DOHH2 (cell line): ENCODE data around the gene PIP5K1A.

ENCODE experiments used
- H3F3A ChIP-seq: fragments of 200-600 bp; sonication (generic), shearing (Covaris generic); 2 replicates; pipeline ENCODE4 v1.6.0; 2016; ENCODE audit warnings: antibody characterized with exemption, mild to moderate bottlenecking; ENCODE audit not compliant: control insufficient read depth, insufficient read depth
- H3K27ac ChIP-seq: fragments of 200-600 bp; sonication (generic); 2 replicates; pipeline ENCODE4 v1.5.1; 2014; ENCODE audit warnings: low read depth, mild to moderate bottlenecking, low read length, moderate library complexity
- H3K27me3 ChIP-seq: fragments of 200-600 bp; sonication (generic); 2 replicates; pipeline ENCODE4 v1.6.1; 2014; ENCODE audit warnings: mild to moderate bottlenecking, low read length, mixed read lengths; ENCODE audit not compliant: control insufficient read depth
- H3K36me3 ChIP-seq: fragments of 200-600 bp; sonication (generic); 2 replicates; pipeline ENCODE4 v1.6.1; 2014; ENCODE audit warnings: mild to moderate bottlenecking, low read length, moderate library complexity, mixed read lengths; ENCODE audit not compliant: control insufficient read depth
- H3K4me1 ChIP-seq: fragments of 200-600 bp; sonication (generic); 2 replicates; pipeline ENCODE4 v1.6.1; 2014; ENCODE audit warnings: mild to moderate bottlenecking, low read length, mixed read lengths; ENCODE audit not compliant: control insufficient read depth
- H3K4me2 ChIP-seq: fragments of 200-600 bp; sonication (generic); 2 replicates; pipeline ENCODE4 v1.6.0; 2014; ENCODE audit warnings: mild to moderate bottlenecking, low read length, moderate library complexity
- H3K4me3 ChIP-seq: fragments of 200-600 bp; sonication (generic); 2 replicates; pipeline ENCODE4 v1.5.1; 2014; ENCODE audit warnings: mild to moderate bottlenecking, low read length, mixed read lengths
- H3K79me2 ChIP-seq: fragments of 200-600 bp; sonication (generic); 2 replicates; pipeline ENCODE4 v1.6.1; 2014; ENCODE audit warnings: mild to moderate bottlenecking, low read length, mixed read lengths; ENCODE audit not compliant: control insufficient read depth
- H3K9me2 ChIP-seq: fragments of 200-600 bp; sonication (generic); replicated peaks from 2 replicates; pipeline ENCODE4 v1.6.1; 2014; ENCODE audit warnings: mild to moderate bottlenecking, low read length, mixed read lengths; ENCODE audit not compliant: control insufficient read depth
- H3K9me3 ChIP-seq: fragments of 200-600 bp; sonication (generic); 2 replicates; pipeline ENCODE4 v1.6.1; 2014; ENCODE audit warnings: antibody characterized with exemption, low read length, mixed read lengths; ENCODE audit not compliant: control insufficient read depth, insufficient read depth
- H4K20me1 ChIP-seq: fragments of 200-600 bp; sonication (generic); 2 replicates; pipeline ENCODE4 v1.6.0; 2014; ENCODE audit warnings: low read depth, mild to moderate bottlenecking, antibody characterized with exemption, low read length, moderate library complexity; ENCODE audit not compliant: control insufficient read depth, insufficient read depth
- CTCF ChIP-seq: fragments of 200-600 bp; sonication (generic); IDR thresholded peaks from one replicate; pipeline ENCODE4 v1.5.1; 2014; ENCODE audit warnings: antibody characterized with exemption, mild to moderate bottlenecking, low read depth, low read length; ENCODE audit not compliant: poor library complexity, severe bottlenecking
- EZH2phosphoT487 ChIP-seq: fragments of 200-600 bp; sonication (generic); IDR thresholded peaks from 2 replicates; pipeline ENCODE4 v1.6.1; 2017; ENCODE audit warnings: borderline replicate concordance, mild to moderate bottlenecking, antibody characterized with exemption, low read length, moderate library complexity, mixed read lengths

The PIP5K1A gene

GRCh38 chr1:151259351-151259750 is 61.0 kb downstream of the PIP5K1A start:
- H3K79me2 ChIP-seq, result peaks cover 76% of the 10 kb centered on the region
- H3K4me3 ChIP-seq, result no peak overlapping the region

DNA sequence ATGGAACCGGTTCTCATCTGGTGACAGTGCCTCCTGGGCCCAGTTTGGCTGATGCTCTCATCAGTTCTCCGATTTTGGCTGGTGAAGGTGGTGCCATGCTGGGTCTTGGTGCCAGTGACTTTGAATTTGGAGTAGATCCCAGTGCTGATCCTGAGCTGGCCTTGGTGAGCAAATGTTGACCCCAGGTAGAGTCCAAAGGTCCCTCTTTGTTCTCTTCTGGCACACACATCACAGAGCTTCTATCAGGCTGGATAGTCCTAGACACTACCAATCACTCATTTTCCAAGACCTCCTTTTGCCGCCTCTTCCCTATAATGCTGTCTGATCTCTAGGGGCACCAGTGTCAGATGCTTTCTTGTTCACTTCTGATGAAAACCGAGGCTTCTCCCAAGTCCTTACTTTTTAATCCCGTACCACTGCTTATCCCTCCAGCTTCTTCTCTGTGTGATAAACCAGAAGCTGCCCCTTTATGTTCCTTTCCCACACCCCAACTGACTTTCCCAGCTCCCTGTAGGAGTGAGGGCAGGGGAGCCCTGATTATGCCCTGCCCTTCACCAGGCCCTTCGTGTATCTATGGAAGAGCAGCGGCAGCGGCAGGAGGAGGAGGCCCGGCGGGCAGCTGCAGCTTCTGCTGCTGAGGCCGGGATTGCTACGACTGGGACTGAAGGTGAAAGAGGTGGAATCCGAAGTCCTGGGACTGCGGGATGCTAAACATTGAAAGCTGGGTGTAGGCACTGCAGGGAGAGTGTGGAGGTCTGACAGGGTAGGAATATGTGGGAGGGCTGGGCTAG is 67.3 kb downstream of the PIP5K1A start:
- Histone ChIP-seq H3K79me2 (peaks cover 14% of the 10 kb centered on the region), H3K9me2 (no peaks in the 10 kb centered on the region), H3K4me2 (no peak overlapping the region), H3K27me3 (no peaks in the 10 kb centered on the region), H3K4me3 (no peak overlapping the region), H3F3A (no peaks in the 10 kb centered on the region), H4K20me1 (no peaks in the 10 kb centered on the region), H3K4me1 (no peaks in the 10 kb centered on the region), H3K9me3 (no peaks in the 10 kb centered on the region), H3K27ac (no peak overlapping the region), H3K36me3 (peaks cover 64% of the 10 kb centered on the region)
- no peak for TF ChIP-seq EZH2phosphoT487
- TF ChIP-seq CTCF, result no peak

More at GRCh38 chr1:151259351-151259750, 61.0 kb downstream of the PIP5K1A start:
- Histone ChIP-seq H3K4me1 (peaks cover 6% of the 10 kb centered on the region), H3F3A (no peaks in the 10 kb centered on the region), H3K9me3 (no peaks in the 10 kb centered on the region), H3K27me3 (no peaks in the 10 kb centered on the region), H3K4me2 (no peak overlapping the region), H3K27ac (no peak overlapping the region), H3K36me3 (peaks cover 26% of the 10 kb centered on the region), H4K20me1 (no peaks in the 10 kb centered on the region), H3K9me2 (no peaks in the 10 kb centered on the region)
- TF ChIP-seq CTCF, result no peak
- no peak for TF ChIP-seq EZH2phosphoT487

GRCh38 chr1:151266315-151266714 is 68.0 kb downstream of the PIP5K1A start:
- Histone ChIP-seq H3K36me3 (peaks cover 63% of the 10 kb centered on the region), H3K9me3 (no peaks in the 10 kb centered on the region), H3K4me3 (no peak overlapping the region), H3K4me1 (no peaks in the 10 kb centered on the region), H3K79me2 (peaks cover 9% of the 10 kb centered on the region), H3K27ac (no peak overlapping the region), H3K9me2 (no peaks in the 10 kb centered on the region), H4K20me1 (no peaks in the 10 kb centered on the region), H3K27me3 (no peaks in the 10 kb centered on the region), H3F3A (no peaks in the 10 kb centered on the region), H3K4me2 (no peak overlapping the region)
- no peak for TF ChIP-seq CTCF
- TF ChIP-seq EZH2phosphoT487, result no peak
